Ishikawa (cell line): ENCODE data around the gene NRIP2.

Experiments
- CEBPB ChIP-seq: IDR thresholded peaks from 2 replicates; pipeline ENCODE4 v1.6.1; 2012
- CREB1 ChIP-seq: IDR thresholded peaks from 2 replicates; pipeline ENCODE4 v1.6.1; 2012; ENCODE audit warnings: low read depth
- EGR1 ChIP-seq: IDR thresholded peaks from 2 replicates; pipeline ENCODE4 v1.6.1; 2012
- EP300 ChIP-seq: IDR thresholded peaks from 2 replicates; pipeline ENCODE4 v1.6.1; 2012; ENCODE audit warnings: borderline replicate concordance
- FOXM1 ChIP-seq: IDR thresholded peaks from 2 replicates; pipeline ENCODE4 v1.6.1; 2012; ENCODE audit warnings: low read depth, borderline replicate concordance
- NFIC ChIP-seq: IDR thresholded peaks from 2 replicates; pipeline ENCODE4 v1.6.1; 2012
- RAD21 ChIP-seq: IDR thresholded peaks from 2 replicates; pipeline ENCODE4 v1.6.1; 2012; ENCODE audit warnings: low read depth
- TAF1 ChIP-seq: IDR thresholded peaks from 2 replicates; pipeline ENCODE4 v1.6.1; 2012; ENCODE audit warnings: low read depth, mild to moderate bottlenecking
- TCF12 ChIP-seq: IDR thresholded peaks from 2 replicates; pipeline ENCODE4 v1.6.1; 2012; ENCODE audit warnings: low read depth
- TEAD4 ChIP-seq: IDR thresholded peaks from 2 replicates; pipeline ENCODE4 v1.6.1; 2012
- YY1 ChIP-seq: IDR thresholded peaks from 2 replicates; pipeline ENCODE4 v1.6.1; 2012; ENCODE audit warnings: low read depth
- ZBTB7A ChIP-seq: IDR thresholded peaks from 2 replicates; pipeline ENCODE4 v1.6.1; 2012; ENCODE audit warnings: low read depth
- TF ChIP-seq, protein P1 (sequence below): IDR thresholded peaks from 2 replicates; pipeline ENCODE4 v1.6.1; 2012; ENCODE audit warnings: low read depth, mild to moderate bottlenecking
- TF ChIP-seq, protein P2 (sequence below): IDR thresholded peaks from 2 replicates; pipeline ENCODE4 v1.6.1; 2012
- TF ChIP-seq, protein P3 (sequence below): IDR thresholded peaks from 2 replicates; pipeline ENCODE4 v1.6.1; 2012

Gene NRIP2

DNA sequence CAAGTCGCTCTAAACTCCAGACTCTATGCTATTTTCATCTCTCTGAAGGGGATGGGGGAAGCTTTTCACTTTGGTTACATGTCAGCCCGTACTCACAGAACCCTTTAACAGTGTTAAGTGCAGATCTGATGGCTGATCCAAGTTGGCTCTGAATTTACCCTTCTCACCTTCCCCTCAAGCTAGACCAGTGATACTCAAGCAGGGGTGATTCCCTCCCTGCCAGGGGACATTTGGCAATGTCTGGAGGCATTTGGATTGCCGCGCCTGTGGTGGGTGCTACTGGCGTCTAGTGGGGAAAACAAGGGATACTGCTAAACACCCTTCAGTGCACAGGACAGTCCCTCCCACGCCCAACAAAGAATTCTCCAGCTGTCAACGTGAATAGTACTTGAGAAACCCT, 28.0 kb upstream of the NRIP2 start:
- TF ChIP-seq ZBTB7A (no peak), FOXM1 (no peak), TAF1 (no peak), EP300 (no peak), TCF12 (no peak), CREB1 (no peak), CEBPB (no peak), TEAD4 (no peak), EGR1 (no peak), RAD21 (no peak)
- TF ChIP-seq, protein P1, sequence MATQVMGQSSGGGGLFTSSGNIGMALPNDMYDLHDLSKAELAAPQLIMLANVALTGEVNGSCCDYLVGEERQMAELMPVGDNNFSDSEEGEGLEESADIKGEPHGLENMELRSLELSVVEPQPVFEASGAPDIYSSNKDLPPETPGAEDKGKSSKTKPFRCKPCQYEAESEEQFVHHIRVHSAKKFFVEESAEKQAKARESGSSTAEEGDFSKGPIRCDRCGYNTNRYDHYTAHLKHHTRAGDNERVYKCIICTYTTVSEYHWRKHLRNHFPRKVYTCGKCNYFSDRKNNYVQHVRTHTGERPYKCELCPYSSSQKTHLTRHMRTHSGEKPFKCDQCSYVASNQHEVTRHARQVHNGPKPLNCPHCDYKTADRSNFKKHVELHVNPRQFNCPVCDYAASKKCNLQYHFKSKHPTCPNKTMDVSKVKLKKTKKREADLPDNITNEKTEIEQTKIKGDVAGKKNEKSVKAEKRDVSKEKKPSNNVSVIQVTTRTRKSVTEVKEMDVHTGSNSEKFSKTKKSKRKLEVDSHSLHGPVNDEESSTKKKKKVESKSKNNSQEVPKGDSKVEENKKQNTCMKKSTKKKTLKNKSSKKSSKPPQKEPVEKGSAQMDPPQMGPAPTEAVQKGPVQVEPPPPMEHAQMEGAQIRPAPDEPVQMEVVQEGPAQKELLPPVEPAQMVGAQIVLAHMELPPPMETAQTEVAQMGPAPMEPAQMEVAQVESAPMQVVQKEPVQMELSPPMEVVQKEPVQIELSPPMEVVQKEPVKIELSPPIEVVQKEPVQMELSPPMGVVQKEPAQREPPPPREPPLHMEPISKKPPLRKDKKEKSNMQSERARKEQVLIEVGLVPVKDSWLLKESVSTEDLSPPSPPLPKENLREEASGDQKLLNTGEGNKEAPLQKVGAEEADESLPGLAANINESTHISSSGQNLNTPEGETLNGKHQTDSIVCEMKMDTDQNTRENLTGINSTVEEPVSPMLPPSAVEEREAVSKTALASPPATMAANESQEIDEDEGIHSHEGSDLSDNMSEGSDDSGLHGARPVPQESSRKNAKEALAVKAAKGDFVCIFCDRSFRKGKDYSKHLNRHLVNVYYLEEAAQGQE = no peak
- TF ChIP-seq, protein P2, sequence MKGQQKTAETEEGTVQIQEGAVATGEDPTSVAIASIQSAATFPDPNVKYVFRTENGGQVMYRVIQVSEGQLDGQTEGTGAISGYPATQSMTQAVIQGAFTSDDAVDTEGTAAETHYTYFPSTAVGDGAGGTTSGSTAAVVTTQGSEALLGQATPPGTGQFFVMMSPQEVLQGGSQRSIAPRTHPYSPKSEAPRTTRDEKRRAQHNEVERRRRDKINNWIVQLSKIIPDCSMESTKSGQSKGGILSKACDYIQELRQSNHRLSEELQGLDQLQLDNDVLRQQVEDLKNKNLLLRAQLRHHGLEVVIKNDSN = no peak
- TF ChIP-seq, protein P3, sequence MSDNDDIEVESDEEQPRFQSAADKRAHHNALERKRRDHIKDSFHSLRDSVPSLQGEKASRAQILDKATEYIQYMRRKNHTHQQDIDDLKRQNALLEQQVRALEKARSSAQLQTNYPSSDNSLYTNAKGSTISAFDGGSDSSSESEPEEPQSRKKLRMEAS = no peak

DNA sequence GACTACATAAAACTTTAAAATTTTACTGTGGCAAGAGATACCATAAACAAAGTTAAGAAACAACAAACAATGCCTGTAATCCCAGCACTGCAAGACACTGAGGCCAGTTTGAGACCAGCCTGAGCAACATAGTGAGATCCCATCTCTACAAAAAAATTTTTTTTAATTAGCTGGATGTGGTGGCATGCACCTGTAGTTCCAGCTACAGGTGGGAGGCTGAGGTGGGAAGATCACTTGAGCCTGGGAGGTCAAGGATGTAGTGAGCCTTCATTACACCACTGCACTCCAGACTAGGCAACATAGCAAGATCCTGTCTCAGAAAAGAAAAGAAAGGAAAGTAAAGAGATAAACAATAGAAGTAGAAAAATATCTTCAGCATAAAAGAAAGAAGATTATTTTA, 25.3 kb upstream of the NRIP2 start:
- TF ChIP-seq ZBTB7A (no peak), NFIC (no peak), CEBPB (no peak), EP300 (no peak), RAD21 (no peak), YY1 (no peak), TCF12 (no peak), TAF1 (no peak), FOXM1 (no peak), EGR1 (no peak), TEAD4 (no peak), CREB1 (no peak)
- TF ChIP-seq, protein P3 = no peak
- TF ChIP-seq, protein P2 = no peak
- TF ChIP-seq, protein P1 = no peak

DNA sequence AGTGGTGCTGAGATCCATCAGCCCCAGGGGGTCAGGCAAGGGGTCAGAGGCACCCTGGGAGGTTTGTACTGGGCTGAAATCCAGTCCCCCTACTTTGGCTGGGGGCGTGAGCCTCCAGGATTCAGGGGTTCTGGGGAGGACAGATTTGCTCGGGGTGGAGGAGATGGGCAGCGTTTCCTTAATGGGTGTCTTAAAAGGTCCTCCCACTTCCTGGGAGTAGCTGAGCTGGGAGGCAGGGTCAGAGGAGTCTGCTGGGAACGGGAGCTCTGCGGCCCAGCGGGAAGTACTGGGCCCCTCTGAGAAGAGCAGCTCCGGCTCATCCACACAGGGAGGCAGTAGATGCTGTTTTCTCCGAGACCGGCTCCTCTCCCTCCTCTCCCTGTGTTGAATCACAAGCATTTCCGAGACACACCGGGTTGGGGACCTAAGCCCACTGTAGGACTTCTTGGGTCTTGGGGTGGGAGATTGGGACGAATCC, 24.1 kb upstream of the NRIP2 start:
- TF ChIP-seq NFIC (no peak), EGR1 (no peak), FOXM1 (no peak), TCF12 (no peak), ZBTB7A (no peak), TAF1 (no peak; the same call in 1 of the 2 replicates), RAD21 (no peak), CREB1 (no peak), YY1 (no peak), EP300 (no peak), CEBPB (no peak), TEAD4 (no peak)
- TF ChIP-seq, protein P1 = no peak
- TF ChIP-seq, protein P3 = no peak
- TF ChIP-seq, protein P2 = no peak
